Measurements from ENCODE around the gene DUS3L. TPM values are rescaled to one million over a fixed set of nuclear protein-coding genes. Genes with fewer than 3 reads are reported as not detected.

DUS3L gene
- 16.2 TPM for total RNA-seq (ENCODE audit: unreplicated experiment)
- long read RNA-seq, transcript DUS3L-201 (13 exons, 2,113 nt), result major isoform, 8 of 11 reads
- long read RNA-seq, partial matches to known transcripts, result 1 of 11 reads
- long read RNA-seq, other reads (novel, unspliced or antisense), result 2 of 11 reads

GRCh38 chr19:5790559-5791520 is at the start of gene DUS3L:
DUS3L (minus strand) TSS chr19:5791163; CDS start chr19:5791141, 22 bp downstream.
- peak; percentile 92 for DNase-seq (ENCODE audit: low spot score)
- TF ChIP-seq CTCF (IDR thresholded peaks at IDR 0.05; ENCODE audit: unreplicated experiment), result no peak
- Mint-ChIP-seq H3K27ac (ENCODE audit: unreplicated experiment) (peak within 1 kb of the TSS; percentile 99), H3K36me3 (ENCODE audit: low read depth, unreplicated experiment) (peaks cover 17% of the 10 kb centered on the region), H3K27me3 (ENCODE audit: unreplicated experiment) (peaks cover 14% of the 10 kb centered on the region), H3K9me3 (ENCODE audit: unreplicated experiment) (no peaks in the 10 kb centered on the region), H3K4me1 (ENCODE audit: unreplicated experiment) (peaks cover 11% of the 10 kb centered on the region), H3K4me3 (ENCODE audit: unreplicated experiment) (peak within 1 kb of the TSS; percentile 99)

- Mint-ChIP-seq H3K4me1 (ENCODE audit: unreplicated experiment) (no peaks in the 10 kb centered on the region), H3K36me3 (ENCODE audit: low read depth, unreplicated experiment) (no peaks in the 10 kb centered on the region), H3K4me3 (ENCODE audit: unreplicated experiment) (no peak within 1 kb of the TSS), H3K27ac (ENCODE audit: unreplicated experiment) (no peak within 1 kb of the TSS), H3K9me3 (ENCODE audit: unreplicated experiment) (no peaks in the 10 kb centered on the region), H3K27me3 (ENCODE audit: unreplicated experiment) (peaks cover 12% of the 10 kb centered on the region)
- no peak for DNase-seq (ENCODE audit: low spot score)
- no peak for TF ChIP-seq CTCF (IDR thresholded peaks at IDR 0.05; ENCODE audit: unreplicated experiment)
These were observed 48.4 kb upstream of the DUS3L start, which contains the start of gene FUT6 for GRCh38 chr19:5839065-5840017. FUT6 (minus strand) TSS chr19:5839702; CDS start chr19:5832567, 7,135 bp downstream.

GRCh38 chr19:5838353-5839064 is 47.5 kb upstream of the DUS3L start:
- H3K4me3 Mint-ChIP-seq (ENCODE audit: unreplicated experiment), result no peak overlapping the region
- TF ChIP-seq CTCF (IDR thresholded peaks at IDR 0.05; ENCODE audit: unreplicated experiment), result no peak
- H3K36me3 Mint-ChIP-seq (ENCODE audit: low read depth, unreplicated experiment), result no peaks in the 10 kb centered on the region

GRCh38 chr19:5837761-5838352 is 46.9 kb upstream of the DUS3L start:
- Mint-ChIP-seq H3K27me3 (ENCODE audit: unreplicated experiment) (peaks cover 7% of the 10 kb centered on the region), H3K4me3 (ENCODE audit: unreplicated experiment) (no peak overlapping the region), H3K36me3 (ENCODE audit: low read depth, unreplicated experiment) (no peaks in the 10 kb centered on the region), H3K4me1 (ENCODE audit: unreplicated experiment) (no peaks in the 10 kb centered on the region), H3K9me3 (ENCODE audit: unreplicated experiment) (no peaks in the 10 kb centered on the region), H3K27ac (ENCODE audit: unreplicated experiment) (no peak overlapping the region)
- no peak for DNase-seq (ENCODE audit: low spot score)
- TF ChIP-seq CTCF (IDR thresholded peaks at IDR 0.05; ENCODE audit: unreplicated experiment), result no peak

More at GRCh38 chr19:5838353-5839064, 47.5 kb upstream of the DUS3L start:
- DNase-seq (ENCODE audit: low spot score), result no peak
- peaks cover 12% of the 10 kb centered on the region for H3K27me3 Mint-ChIP-seq (ENCODE audit: unreplicated experiment)
- no peak overlapping the region for H3K27ac Mint-ChIP-seq (ENCODE audit: unreplicated experiment)
- H3K9me3 Mint-ChIP-seq (ENCODE audit: unreplicated experiment), result no peaks in the 10 kb centered on the region
- no peaks in the 10 kb centered on the region for H3K4me1 Mint-ChIP-seq (ENCODE audit: unreplicated experiment)
